Sigmoid colon (tissue), 7 donors: ENCODE measurements around the gene APOD. TPM values are rescaled to one million over a fixed set of nuclear protein-coding genes. Genes with fewer than 3 reads are reported as not detected.

Source experiments
- DNase-seq: peaks from one replicate; pipeline ENCODE4 v3.0.0-alpha.2; 2019
- H3K27ac ChIP-seq, 4 donors: fragments of 200-600 bp; sonication (generic); one replicate each; pipeline ENCODE4 v1.5.1; 2016 to 2019; ENCODE audit warnings: mild to moderate bottlenecking in 1 of 4
- H3K27me3 ChIP-seq, 3 donors: fragments of 200-600 bp; sonication (generic); one replicate each; pipeline ENCODE4 v1.5.1; 2019; ENCODE audit warnings: mild to moderate bottlenecking in 1 of 3
- H3K36me3 ChIP-seq, 4 donors: fragments of 200-600 bp; sonication (generic); one replicate each; pipeline ENCODE4 v1.5.1; 2016 to 2019
- H3K4me1 ChIP-seq, 4 donors: fragments of 200-600 bp; sonication (generic); one replicate each; pipeline ENCODE4 v1.5.1; 2017 to 2019
- H3K4me3 ChIP-seq, 4 donors: fragments of 200-600 bp; sonication (generic); one replicate each; pipeline ENCODE4 v1.5.1; 2017 to 2019; ENCODE audit warnings: mild to moderate bottlenecking in 2 of 4, moderate library complexity in 1 of 4
- H3K9me3 ChIP-seq, 4 donors: fragments of 200-600 bp in 3 of 4; sonication (generic) in 3 of 4; one replicate each; pipeline versions ENCODE4 v1.5.1 to v1.6.1; 2013 to 2019
- CTCF ChIP-seq, 4 experiments: fragments of 450-650 bp in 3 of 4; fragments of 200-600 bp in 1 of 4; IDR thresholded peaks; one replicate each; pipeline ENCODE4 v1.5.1; 2016 to 2019; ENCODE audit warnings: antibody characterized with exemption in 4 of 4, mild to moderate bottlenecking in 3 of 4, moderate library complexity in 2 of 4
- EP300 ChIP-seq, 4 donors: sonication (generic); formaldehyde crosslinking; IDR thresholded peaks; one replicate each; pipeline ENCODE4 v1.6.1; 2017; ENCODE audit warnings: antibody characterized with exemption in 4 of 4
- POLR2A ChIP-seq, 2 donors: fragments of 450-650 bp; IDR thresholded peaks; one replicate each; pipeline ENCODE4 v1.6.1; 2016; ENCODE audit warnings: antibody characterized with exemption in 2 of 2, mild to moderate bottlenecking in 2 of 2, moderate library complexity in 2 of 2
- POLR2AphosphoS5 ChIP-seq, 4 donors: sonication (generic); formaldehyde crosslinking; IDR thresholded peaks; one replicate each; pipeline ENCODE4 v1.6.1; 2017; ENCODE audit warnings: antibody characterized with exemption in 4 of 4
- WGBS, 2 donors: extraction: QIAGEN DNeasy Blood & Tissue Kit; methylation state at CpG; one replicate each; pipeline ENCODE4 v1.1.7; 2013; 5-methylcytosine and 5-hydroxymethylcytosine counted together
- intact Hi-C: fragments of 100-400 bp; cut with DNase I; formaldehyde crosslinking; loops from one replicate; pipeline ENCODE4 v1.15.1; 2023
- polyA plus RNA-seq, 3 donors: library from polyadenylated mRNA; stranded (reverse); fragments of 200-250 nt; gene quantifications; one replicate each; pipeline ENCODE4 v1.2.3, GENCODE V29; 2013
- total RNA-seq, 4 donors: library from RNA; depleted of rRNA; stranded (reverse); fragments of >200 nt; gene quantifications; one replicate each; pipeline ENCODE4 v1.1.0, GENCODE V29; 2016
- donor health status: healthy with polysubstance abuse.
- donor health status: Bipolar disorder and iron deficiency.
- donor health status: healthy.

APOD gene
- total and polyA plus RNA-seq, 7 donors, result 8.1 to 296 (median 63.7) TPM

GRCh38 chr3:195554458-195554857 lies 29.3 kb downstream of the APOD start:
- DNase-seq, result no peak
- Histone ChIP-seq H3K4me3 (no peak overlapping the region), H3K9me3 (no peaks in the 10 kb centered on the region), H3K4me1 (no peaks in the 10 kb centered on the region), H3K27me3 (no peaks in the 10 kb centered on the region), H3K27ac (no peak overlapping the region), H3K36me3 (no peaks in the 10 kb centered on the region)
- intact Hi-C loops, result no loop called here
- TF ChIP-seq POLR2A (IDR thresholded peaks at IDR 0.05) (no peak), CTCF (IDR thresholded peaks at IDR 0.05) (no peak), POLR2AphosphoS5 (IDR thresholded peaks at IDR 0.05) (no peak), EP300 (IDR thresholded peaks at IDR 0.05) (no peak)
- WGBS, 2 donors, result 97% methylated on average over 15 of the region's 15 CpGs

GRCh38 chr3:195553268-195553667 lies 30.5 kb downstream of the APOD start:
- Histone ChIP-seq H3K27ac (no peak overlapping the region), H3K4me1 (no peaks in the 10 kb centered on the region), H3K27me3 (no peaks in the 10 kb centered on the region), H3K4me3 (no peak overlapping the region), H3K36me3 (no peaks in the 10 kb centered on the region), H3K9me3 (no peaks in the 10 kb centered on the region)
- TF ChIP-seq EP300 (IDR thresholded peaks at IDR 0.05) (no peak), POLR2A (IDR thresholded peaks at IDR 0.05) (no peak), POLR2AphosphoS5 (IDR thresholded peaks at IDR 0.05) (no peak), CTCF (IDR thresholded peaks at IDR 0.05) (no peak)
- WGBS, 2 donors, result 68 to 80% methylated on average over 7 of the region's 7 CpGs
- intact Hi-C loops, result no loop called here
- DNase-seq, result no peak

- H3K36me3 ChIP-seq, result no peaks in the 10 kb centered on the region
- no peaks in the 10 kb centered on the region for H3K9me3 ChIP-seq
- intact Hi-C loops, result no loop called here
- no peak for TF ChIP-seq EP300 (IDR thresholded peaks at IDR 0.05)
- TF ChIP-seq POLR2A (IDR thresholded peaks at IDR 0.05), result no peak
- no peak for TF ChIP-seq POLR2AphosphoS5 (IDR thresholded peaks at IDR 0.05)
- no peak for TF ChIP-seq CTCF (IDR thresholded peaks at IDR 0.05)
- WGBS, 2 donors, result 45 to 57% methylated on average over 7 of the region's 7 CpGs
- H3K27me3 ChIP-seq, result no peaks in the 10 kb centered on the region
- H3K4me1 ChIP-seq, result peaks cover 0 to 7% (median 3%) of the 10 kb centered on the region in 4 donors
- H3K4me3 ChIP-seq, result no peak overlapping the region
- DNase-seq, result no peak
- H3K27ac ChIP-seq, result no peak overlapping the region
Measured at GRCh38 chr3:195551381-195551978, 32.3 kb downstream of the APOD start.

- Histone ChIP-seq H3K36me3 (no peaks in the 10 kb centered on the region), H3K4me3 (no peak overlapping the region), H3K27ac (no peak overlapping the region), H3K9me3 (no peaks in the 10 kb centered on the region), H3K27me3 (no peaks in the 10 kb centered on the region), H3K4me1 (peaks cover 0 to 15% (median 10%) of the 10 kb centered on the region in 4 donors)
- WGBS, 2 donors, result 11 to 21% methylated on average over 4 of the region's 4 CpGs
- TF ChIP-seq POLR2AphosphoS5 (IDR thresholded peaks at IDR 0.05) (no peak), EP300 (IDR thresholded peaks at IDR 0.05) (no peak), CTCF (IDR thresholded peaks at IDR 0.05) (no peak)
- intact Hi-C loops, result no loop called here
- no peak for DNase-seq
Measured at GRCh38 chr3:195550723-195551122, 33.0 kb downstream of the APOD start.
